ENCODE data around the gene KRT12. TPM values are rescaled to one million over a fixed set of nuclear protein-coding genes. Genes with fewer than 3 reads are reported as not detected.
"Not testable (repeated sequence)": the region's sequence is repeated elsewhere in the genome, so short reads cannot be mapped to it uniquely, and the experiment has no call there.

KRT12 gene
- total RNA-seq, 1 donor from 2014 or later = 4.6 TPM

DNA sequence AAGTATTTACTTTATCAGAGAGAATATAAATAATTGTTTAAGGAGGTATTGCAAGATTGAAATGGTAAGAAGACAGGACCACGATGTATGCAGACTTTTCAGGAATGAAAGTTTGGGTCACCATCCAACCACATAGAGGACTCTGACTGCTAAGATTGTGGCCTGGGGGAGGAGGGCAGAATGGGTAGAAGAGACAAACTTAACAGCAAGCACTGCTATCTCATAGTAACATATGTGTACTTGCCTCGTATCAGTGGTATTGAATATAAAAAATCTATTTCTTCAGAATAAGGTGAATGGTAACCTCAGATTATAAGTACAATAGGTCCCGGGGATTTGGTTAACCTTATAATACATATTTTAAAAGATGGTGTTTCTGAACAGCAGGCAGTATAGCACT, 50.5 kb downstream of the KRT12 start:
- no peak for DNase-seq (ENCODE audit: low spot score)

DNA sequence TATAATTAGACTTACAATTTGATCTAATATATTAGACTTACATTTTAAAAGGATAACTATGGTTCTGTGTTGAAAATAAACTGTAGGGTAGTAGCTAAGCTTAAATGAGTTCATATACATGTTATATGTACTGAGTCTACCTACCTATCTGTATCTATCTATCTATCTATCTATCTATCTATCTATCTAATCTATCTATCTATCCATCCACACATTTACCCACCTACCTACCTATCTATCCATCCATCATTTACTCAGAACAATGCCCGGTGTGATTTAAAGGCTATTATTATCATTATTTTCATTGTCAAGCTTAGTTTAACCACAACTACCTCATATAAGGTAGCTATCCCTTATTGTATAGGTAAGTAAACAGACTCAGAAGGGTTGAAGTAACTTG, 51.6 kb downstream of the KRT12 start:
- no peak for DNase-seq (ENCODE audit: low spot score)

DNA sequence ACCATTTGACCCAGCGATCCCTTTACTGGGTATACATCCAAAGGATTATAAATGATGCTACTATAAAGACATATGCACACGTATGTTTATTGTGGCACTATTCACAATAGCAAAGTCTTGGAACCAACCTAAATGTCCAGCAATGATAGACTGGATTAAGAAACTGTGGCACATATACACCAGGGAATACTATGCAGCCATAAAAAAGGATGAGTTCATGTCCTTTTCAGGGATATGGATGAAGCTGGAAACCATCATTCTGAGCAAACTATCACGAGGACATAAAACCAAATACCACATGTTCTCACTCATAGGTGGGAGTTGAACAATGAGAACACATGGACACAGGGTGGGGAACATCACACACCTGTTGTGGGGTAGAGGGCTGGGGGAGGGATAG, 52.4 kb downstream of the KRT12 start:
- DNase-seq (ENCODE audit: low spot score) = not testable (repeated sequence)

DNA sequence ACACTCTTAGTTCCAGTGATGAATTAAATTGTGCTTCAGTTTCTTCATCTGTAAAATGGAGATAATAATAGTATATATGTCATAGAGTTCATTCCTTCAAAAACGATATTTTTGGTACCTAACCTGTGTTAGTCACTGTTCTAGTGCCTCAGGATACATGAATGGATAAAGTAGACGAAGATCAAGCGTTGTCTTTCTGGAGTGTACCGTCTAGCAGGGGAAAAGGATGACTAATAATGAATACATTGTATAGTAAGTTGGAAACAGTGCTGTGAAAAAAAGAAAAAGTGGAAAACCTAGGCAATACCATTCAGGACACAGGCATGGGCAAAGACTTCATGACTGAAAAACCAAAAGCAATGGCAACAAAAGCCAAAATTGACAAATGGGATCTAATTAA, 53.2 kb downstream of the KRT12 start:
- DNase-seq (ENCODE audit: low spot score) = no peak

DNA sequence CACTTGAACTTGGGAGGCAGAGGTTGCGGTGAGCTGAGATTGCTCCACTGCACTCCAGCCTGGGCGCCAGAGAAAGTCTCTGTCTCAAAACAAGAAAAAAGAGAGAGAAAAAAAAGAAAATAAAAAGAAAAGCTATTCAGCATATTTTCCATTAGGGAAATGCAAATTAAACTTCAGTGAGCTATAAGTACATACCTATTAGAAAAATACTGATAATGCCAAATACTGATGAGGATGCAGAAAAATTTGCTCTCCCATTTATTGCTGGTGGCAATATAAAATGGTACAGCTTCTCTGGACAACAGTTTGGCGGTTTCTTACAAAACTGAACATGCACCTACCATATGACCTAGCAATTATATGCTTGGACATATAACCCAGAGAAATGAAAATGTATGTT, 54.4 kb downstream of the KRT12 start:
- DNase-seq (ENCODE audit: low spot score) = no peak

Other genes with a start within 250 kb of the KRT12 start
- 146 TPM for gene SMARCE1, start 219.4 kb downstream of the KRT12 start, total RNA-seq (ENCODE audit: insufficient read depth, low replicate concordance)
- 3.4 TPM for gene KRT222, start 202.0 kb downstream of the KRT12 start, total RNA-seq (ENCODE audit: insufficient read depth, low replicate concordance)
- gene KRT24, start 163.5 kb downstream of the KRT12 start, total RNA-seq (ENCODE audit: insufficient read depth, low replicate concordance) = 6.3 TPM
- gene KRT25, start 111.9 kb downstream of the KRT12 start, total RNA-seq (ENCODE audit: insufficient read depth, low replicate concordance) = not detected
- gene KRT26, start 95.0 kb downstream of the KRT12 start, total RNA-seq (ENCODE audit: insufficient read depth, low replicate concordance) = 8.2 TPM
- not detected for gene KRT27, start 84.7 kb downstream of the KRT12 start, total RNA-seq (ENCODE audit: insufficient read depth, low replicate concordance)
- gene KRT28, start 67.3 kb downstream of the KRT12 start, total RNA-seq (ENCODE audit: insufficient read depth, low replicate concordance) = 3.6 TPM
- 45.7 TPM for gene KRT10, start 44.6 kb downstream of the KRT12 start, total RNA-seq (ENCODE audit: insufficient read depth, low replicate concordance)
- 3.4 TPM for gene KRT20, start 18.0 kb upstream of the KRT12 start, total RNA-seq (ENCODE audit: insufficient read depth, low replicate concordance)
- gene KRT23, start 70.4 kb upstream of the KRT12 start, total RNA-seq (ENCODE audit: insufficient read depth, low replicate concordance) = 24.3 TPM
- 2.4 TPM for gene KRT39, start 99.7 kb upstream of the KRT12 start, total RNA-seq (ENCODE audit: insufficient read depth, low replicate concordance)
- not detected for gene KRT40, start 117.1 kb upstream of the KRT12 start, total RNA-seq (ENCODE audit: insufficient read depth, low replicate concordance)
- gene KRTAP3-3, start 126.9 kb upstream of the KRT12 start, total RNA-seq (ENCODE audit: insufficient read depth, low replicate concordance) = not detected
- gene KRTAP3-2, start 132.7 kb upstream of the KRT12 start, total RNA-seq (ENCODE audit: insufficient read depth, low replicate concordance) = 31.1 TPM
- not detected for gene KRTAP3-1, start 141.9 kb upstream of the KRT12 start, total RNA-seq (ENCODE audit: insufficient read depth, low replicate concordance)
- gene KRTAP1-5, start 160.0 kb upstream of the KRT12 start, total RNA-seq (ENCODE audit: insufficient read depth, low replicate concordance) = not detected
- gene KRTAP1-4, start 163.0 kb upstream of the KRT12 start, total RNA-seq (ENCODE audit: insufficient read depth, low replicate concordance) = not detected
- not detected for gene KRTAP1-3, start 167.7 kb upstream of the KRT12 start, total RNA-seq (ENCODE audit: insufficient read depth, low replicate concordance)
- not detected for gene KRTAP1-1, start 174.2 kb upstream of the KRT12 start, total RNA-seq (ENCODE audit: insufficient read depth, low replicate concordance)
- not detected for gene KRTAP2-1, start 180.1 kb upstream of the KRT12 start, total RNA-seq (ENCODE audit: insufficient read depth, low replicate concordance)
- gene KRTAP2-2, start 188.0 kb upstream of the KRT12 start, total RNA-seq (ENCODE audit: insufficient read depth, low replicate concordance) = 8.4 TPM
- gene KRTAP2-3, start 192.9 kb upstream of the KRT12 start, total RNA-seq (ENCODE audit: insufficient read depth, low replicate concordance) = 20.5 TPM
- gene KRTAP2-4, start 198.7 kb upstream of the KRT12 start, total RNA-seq (ENCODE audit: insufficient read depth, low replicate concordance) = not detected
- gene KRTAP4-7, start 216.9 kb upstream of the KRT12 start, total RNA-seq (ENCODE audit: insufficient read depth, low replicate concordance) = not detected
- gene KRTAP4-8, start 230.9 kb upstream of the KRT12 start, total RNA-seq (ENCODE audit: insufficient read depth, low replicate concordance) = not detected
- not detected for gene KRTAP4-16, start 235.0 kb upstream of the KRT12 start, total RNA-seq (ENCODE audit: insufficient read depth, low replicate concordance)
- gene KRTAP4-9, start 238.2 kb upstream of the KRT12 start, total RNA-seq (ENCODE audit: insufficient read depth, low replicate concordance) = not detected